Stimulated activated CD4-positive, alpha-beta T cell treated with anti-CD3 and anti-CD28 coated beads, Interleukin-4, amount 100 ng/mL, for 48 hours (primary cell): Measurements from ENCODE around the gene ERCC6L2.
A peak's percentile ranks its signal among the peaks of the same experiment; 100 is the strongest.

Source experiments
- DNase-seq, 2 donors: peaks; one replicate each; pipeline ENCODE4 v3.0.0-alpha.2; 2020; ENCODE audit warnings: low read depth in 2 of 2

Gene ERCC6L2

GRCh38 chr9:95862343-95862742 is 13.1 kb upstream of the ERCC6L2 start:
- DNase-seq = no peak

GRCh38 chr9:95864852-95865580 is 10.5 kb upstream of the ERCC6L2 start:
- no peak for DNase-seq

DNA sequence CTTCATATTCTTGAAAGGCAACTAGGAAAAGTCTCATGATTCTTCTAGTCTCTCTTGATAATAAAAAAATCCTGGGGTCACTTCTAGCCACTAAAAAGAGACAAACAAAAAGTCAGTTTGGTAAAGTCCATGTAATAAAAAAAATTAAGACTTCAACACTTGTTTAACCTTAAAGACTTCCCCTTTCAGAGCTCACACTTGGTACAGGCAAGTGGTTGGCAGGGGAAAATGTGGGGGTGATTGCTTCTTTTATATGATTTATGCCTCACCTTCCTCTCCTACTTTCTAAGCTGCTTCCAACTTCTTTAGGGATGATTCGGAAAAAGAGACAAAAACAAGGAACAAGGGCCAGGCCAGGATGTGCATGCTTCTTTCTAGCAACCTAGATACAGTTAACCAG is 5.1 kb upstream of the ERCC6L2 start:
- DNase-seq = no peak

GRCh38 chr9:95870906-95871305 is 4.6 kb upstream of the ERCC6L2 start:
- DNase-seq = no peak

- DNase-seq = no peak
Measured at GRCh38 chr9:95874303-95874988, 1.0 kb upstream of the ERCC6L2 start.

GRCh38 chr9:95874989-95875304 is 544 bp upstream of the ERCC6L2 start:
- DNase-seq = peak; percentile 58 to 70

DNA sequence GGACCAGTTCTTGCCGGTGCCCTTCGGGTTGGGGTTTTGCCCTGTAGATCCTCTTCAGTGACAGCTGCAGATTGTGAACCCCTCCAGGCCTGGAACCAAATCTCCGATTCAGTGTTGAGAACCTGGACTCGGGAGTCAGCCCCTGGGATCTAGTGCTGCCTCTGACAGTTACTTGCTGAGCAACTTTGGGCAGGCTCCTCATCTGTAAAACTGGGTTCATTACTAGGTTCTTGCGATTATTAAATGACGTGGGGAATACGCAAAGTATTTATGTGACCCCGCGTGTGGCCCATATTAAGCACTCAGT is 600 bp downstream of the ERCC6L2 start:
- no peak for DNase-seq

GRCh38 chr9:95876595-95876994 is 1.1 kb downstream of the ERCC6L2 start:
- no peak for DNase-seq

DNA sequence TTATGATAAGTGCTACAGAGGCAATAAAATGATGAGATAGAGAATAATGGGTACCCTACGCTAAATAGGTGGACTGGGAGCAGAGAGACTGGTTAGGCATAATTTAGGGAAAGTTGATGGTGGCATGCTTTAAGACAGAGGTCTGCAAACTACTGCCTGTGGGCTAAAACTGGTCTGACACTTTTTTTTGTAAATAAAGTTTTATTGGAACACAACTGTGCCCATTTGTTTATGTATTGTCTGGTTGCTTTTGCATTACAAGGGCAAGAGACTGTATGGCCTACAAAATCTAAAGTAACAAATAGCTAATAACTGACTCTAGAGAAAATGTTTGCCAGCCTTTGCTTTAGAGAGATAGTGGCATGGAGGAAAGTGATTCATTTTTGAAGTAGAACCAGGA is 2.5 kb downstream of the ERCC6L2 start:
- DNase-seq = no peak

DNA sequence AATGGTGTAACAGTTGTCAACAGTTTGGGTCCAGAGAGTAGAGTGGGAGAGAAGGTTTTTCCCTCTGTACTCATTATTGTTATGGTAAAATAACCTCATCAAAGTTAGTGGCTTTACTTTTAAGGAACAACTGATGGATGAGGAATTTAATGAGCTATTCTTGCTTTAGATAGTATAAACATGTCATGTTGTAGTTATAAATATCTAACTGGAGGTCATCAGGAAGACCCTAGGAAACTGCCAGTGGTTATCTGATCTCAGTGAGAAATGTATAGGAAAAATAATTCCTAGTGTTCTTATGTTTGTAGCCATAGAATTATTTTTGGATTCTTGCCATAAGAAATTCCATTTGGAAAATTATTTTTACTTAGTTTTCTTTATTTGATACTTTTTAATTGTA is 4.1 kb downstream of the ERCC6L2 start:
- no peak for DNase-seq

GRCh38 chr9:95880021-95880690 is 4.7 kb downstream of the ERCC6L2 start:
- DNase-seq = no peak

GRCh38 chr9:95887926-95888497 is 12.5 kb downstream of the ERCC6L2 start:
- no peak for DNase-seq

GRCh38 chr9:95890594-95890993 is 15.1 kb downstream of the ERCC6L2 start:
- no peak for DNase-seq

DNA sequence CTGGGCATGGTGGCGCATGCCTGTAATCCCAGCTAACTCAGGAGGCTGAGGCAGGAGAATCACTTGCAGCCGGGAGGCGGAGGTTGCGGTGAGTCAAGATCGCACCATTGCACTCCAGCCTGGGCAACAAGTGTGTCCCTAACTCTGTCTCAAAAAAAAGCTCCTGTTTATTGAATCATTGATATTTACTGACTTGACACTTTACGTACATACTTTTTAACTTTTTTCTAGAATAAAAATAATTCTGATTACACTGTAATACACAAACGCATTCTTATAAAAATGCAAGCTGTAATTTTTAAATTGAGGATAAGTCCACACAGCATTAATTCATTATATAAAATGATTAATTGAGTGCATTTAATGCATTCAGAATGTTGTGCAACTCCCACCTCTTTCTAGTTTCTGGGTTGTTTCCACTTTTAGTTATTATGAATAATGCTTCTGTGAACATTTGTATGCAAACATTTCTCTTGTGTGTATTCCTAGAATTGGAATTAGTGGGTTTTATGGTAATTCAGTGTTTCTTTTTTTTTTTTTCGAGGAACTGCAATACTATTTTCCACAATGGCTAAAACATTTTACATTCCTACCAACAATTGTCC is 15.7 kb downstream of the ERCC6L2 start:
- DNase-seq = no peak

- DNase-seq = no peak
Measured at GRCh38 chr9:95892690-95893089, 17.2 kb downstream of the ERCC6L2 start.

DNA sequence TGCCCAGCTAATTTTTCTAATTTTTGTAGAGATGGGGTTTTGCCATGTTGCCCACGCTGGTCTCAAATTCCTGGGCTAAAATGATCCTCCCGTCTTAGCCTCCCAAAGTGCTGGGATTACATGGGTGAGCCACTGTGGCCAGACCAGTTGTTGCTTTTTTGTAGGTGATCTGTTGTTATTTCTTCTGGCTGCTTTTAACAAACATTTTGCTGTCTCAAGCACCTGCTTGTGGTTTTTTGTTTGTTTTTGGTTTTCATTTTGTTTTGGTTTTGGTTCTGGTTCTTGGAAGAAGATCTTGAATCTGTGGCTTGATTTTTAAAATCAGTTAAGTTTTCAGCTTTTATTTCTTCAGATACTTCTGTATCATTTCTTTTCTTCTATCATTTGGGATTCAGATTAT is 21.1 kb downstream of the ERCC6L2 start:
- no peak for DNase-seq

GRCh38 chr9:95901506-95901905 is 26.0 kb downstream of the ERCC6L2 start:
- DNase-seq = no peak

DNA sequence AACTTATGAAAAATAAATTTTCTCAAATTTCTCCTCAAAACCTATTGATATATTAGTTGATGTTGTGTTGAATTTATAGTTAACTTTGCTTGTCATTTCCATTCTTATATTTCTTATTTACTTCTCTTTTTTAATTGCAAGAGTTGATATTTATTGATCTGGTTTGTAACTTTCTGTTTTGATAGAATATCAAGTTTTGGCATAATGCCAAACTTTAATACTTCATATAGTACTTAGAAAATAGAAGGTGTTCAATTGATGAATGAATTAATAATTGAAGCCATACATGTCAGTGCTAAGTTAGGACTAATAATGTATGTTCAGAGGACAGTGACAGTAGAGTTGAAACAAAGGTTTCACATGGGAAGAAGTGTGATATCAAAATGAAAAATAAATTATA is 27.9 kb downstream of the ERCC6L2 start:
- DNase-seq = no peak

GRCh38 chr9:95907794-95908193 is 32.3 kb downstream of the ERCC6L2 start:
- DNase-seq = no peak

DNA sequence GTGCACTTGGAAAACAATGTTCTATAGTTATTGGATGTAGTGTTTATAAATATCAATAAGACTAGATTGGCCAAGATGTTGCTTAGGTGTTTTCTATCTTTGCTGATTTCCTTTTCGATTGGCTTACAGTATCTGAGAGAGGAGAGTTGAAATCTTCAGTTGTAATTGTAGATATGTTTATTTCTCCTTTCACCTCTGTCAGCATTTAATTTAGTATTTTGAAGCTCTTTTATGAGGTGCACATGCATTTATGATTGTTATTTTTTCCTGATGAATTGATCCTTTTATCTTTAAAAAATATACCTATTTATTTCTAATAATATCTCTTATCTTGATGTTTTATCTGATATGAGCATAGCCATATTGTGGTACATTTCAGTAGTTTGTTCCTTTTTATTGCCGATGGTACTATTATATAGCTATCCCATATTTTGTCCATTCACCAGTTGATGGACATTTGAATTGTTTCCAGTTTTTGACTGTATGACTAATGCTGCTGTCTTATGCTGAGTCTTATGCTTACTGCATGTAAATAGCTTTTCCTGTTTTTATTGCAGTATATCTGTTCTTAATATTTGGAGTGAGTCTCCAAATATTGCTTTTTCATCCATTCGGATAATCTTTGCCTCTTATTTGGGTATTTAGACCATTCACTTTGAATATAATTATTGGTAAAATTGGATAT is 34.7 kb downstream of the ERCC6L2 start:
- DNase-seq = no peak

DNA sequence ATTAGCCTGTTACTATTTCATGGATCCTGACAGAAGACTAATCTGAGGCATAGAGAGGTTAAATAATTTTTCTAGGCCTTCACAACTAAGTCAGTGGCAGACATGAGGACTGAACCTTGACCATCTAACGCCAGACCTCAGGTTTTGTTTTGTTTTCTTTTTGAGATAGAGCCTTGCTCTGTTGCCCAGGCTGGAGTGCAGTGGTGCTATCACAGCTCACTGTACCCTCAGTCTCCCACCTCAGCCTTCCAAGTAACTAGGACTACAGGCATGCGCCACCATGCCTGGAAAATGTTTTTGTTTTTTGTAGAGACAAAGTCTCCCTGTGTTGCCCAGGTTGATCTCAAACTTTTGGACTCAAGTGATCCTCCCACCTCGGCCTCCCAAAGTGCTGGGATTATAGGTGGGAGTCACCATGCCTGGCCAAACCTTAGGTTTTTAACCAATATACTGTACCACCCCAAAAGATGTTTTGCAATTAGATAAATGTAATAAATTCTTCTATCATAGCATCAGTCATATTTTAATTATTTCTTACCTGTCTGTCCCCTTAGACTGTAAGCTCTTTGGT is 35.4 kb downstream of the ERCC6L2 start:
- no peak for DNase-seq

- no peak for DNase-seq
Measured at GRCh38 chr9:95912773-95913172, 37.3 kb downstream of the ERCC6L2 start.
